GM23248 (cell line): ENCODE measurements around the gene CCZ1B. TPM values are rescaled to one million over a fixed set of nuclear protein-coding genes. Genes with fewer than 3 reads are reported as not detected.
"Not testable (repeated sequence)": the region's sequence is repeated elsewhere in the genome, so short reads cannot be mapped to it uniquely, and the experiment has no call there.

Source experiments
- DNase-seq: peaks from one replicate; pipeline ENCODE4 v3.0.0-alpha.2; 2015
- H2AFZ ChIP-seq: fragments of 200-600 bp; sonication (generic); 2 replicates; pipeline ENCODE4 v1.6.1; 2016; ENCODE audit warnings: antibody characterized with exemption
- H3F3A ChIP-seq: fragments of 200-600 bp; sonication (generic); 2 replicates; pipeline ENCODE4 v1.6.1; 2016; ENCODE audit warnings: mild to moderate bottlenecking, antibody characterized with exemption, mixed run types; ENCODE audit not compliant: insufficient read depth
- H3K27ac ChIP-seq: fragments of 200-600 bp; sonication (generic); 2 replicates; pipeline ENCODE4 v1.5.1; 2016; ENCODE audit warnings: mild to moderate bottlenecking
- H3K27me3 ChIP-seq: fragments of 200-600 bp; sonication (generic); replicated peaks from 2 replicates; pipeline ENCODE4 v1.6.1; 2016; ENCODE audit warnings: mild to moderate bottlenecking; ENCODE audit not compliant: insufficient read depth
- H3K36me3 ChIP-seq: fragments of 200-600 bp; sonication (generic); 2 replicates; pipeline ENCODE4 v1.6.1; 2016; ENCODE audit warnings: low read depth, mild to moderate bottlenecking
- H3K4me1 ChIP-seq: fragments of 200-600 bp; sonication (generic); 2 replicates; pipeline ENCODE4 v1.6.1; 2016; ENCODE audit warnings: mild to moderate bottlenecking; ENCODE audit not compliant: insufficient read depth
- H3K4me2 ChIP-seq: fragments of 200-600 bp; sonication (generic); one replicate; pipeline ENCODE4 v1.6.1; 2016; ENCODE audit warnings: mild to moderate bottlenecking; ENCODE audit not compliant: unreplicated experiment
- H3K4me3 ChIP-seq: fragments of 200-600 bp; sonication (generic); 2 replicates; pipeline ENCODE4 v1.5.1; 2016; ENCODE audit warnings: mild to moderate bottlenecking
- H3K79me2 ChIP-seq: fragments of 200-600 bp; sonication (generic); 2 replicates; pipeline ENCODE4 v1.6.1; 2016; ENCODE audit warnings: mild to moderate bottlenecking; ENCODE audit not compliant: insufficient read depth
- H3K9ac ChIP-seq: fragments of 200-600 bp; sonication (generic); 2 replicates; pipeline ENCODE4 v1.6.1; 2016; ENCODE audit warnings: mild to moderate bottlenecking
- H3K9me2 ChIP-seq: fragments of 200-600 bp; sonication (generic); 2 replicates; pipeline ENCODE4 v1.6.1; 2016; ENCODE audit warnings: mixed run types, mild to moderate bottlenecking, moderate library complexity; ENCODE audit not compliant: insufficient read depth
- H3K9me3 ChIP-seq: fragments of 200-600 bp; sonication (generic); one replicate; pipeline ENCODE4 v1.6.1; 2017; ENCODE audit warnings: low read depth
- H4K20me1 ChIP-seq: fragments of 200-600 bp; sonication (generic); 2 replicates; pipeline ENCODE4 v1.6.0; 2016; ENCODE audit not compliant: insufficient read depth
- WGBS, 2 experiments: methylation state at CpG; one replicate each; pipeline ENCODE4 v1.1.6; 2015 to 2017; ENCODE audit warnings: low lambda C conversion rate in 2 of 2, low coverage in 1 of 2; ENCODE audit errors: missing lambda C conversion rate in 2 of 2; 5-methylcytosine and 5-hydroxymethylcytosine counted together
- in situ Hi-C: fragments of 300-500 bp; cut with MboI; formaldehyde crosslinking; loops from 2 replicates; pipeline ENCODE4 v1.15.0; 2020
- polyA plus RNA-seq: library from polyadenylated mRNA; unstranded; fragments of >200 nt; fragmentation: Nextera tagmentation; extraction: Ambion mirVana; gene quantifications from 2 replicates; pipeline ENCODE4 v1.2.1, GENCODE V29; 2016
- total RNA-seq: library from RNA; depleted of rRNA; stranded (reverse); fragments of >200 nt; shearing (Covaris generic); gene quantifications from 2 replicates; pipeline ENCODE4 v1.2.3, GENCODE V29; 2014

The CCZ1B gene
- total and polyA plus RNA-seq, 2 experiments from 2014 or later = 36.7 to 55.3 TPM

- H4K20me1 ChIP-seq, H3K9me3 ChIP-seq, H3K9me2 ChIP-seq, H3K36me3 ChIP-seq, H3K4me2 ChIP-seq, H3K4me1 ChIP-seq, H3K4me3 ChIP-seq, DNase-seq, H3K27me3 ChIP-seq, H3F3A ChIP-seq, H2AFZ ChIP-seq, in situ Hi-C loops, H3K79me2 ChIP-seq, H3K9ac ChIP-seq, H3K27ac ChIP-seq: not testable (repeated sequence)
- WGBS, 2 experiments = 59 to 60% methylated on average over 6 of the region's 6 CpGs
These were observed 17.6 kb upstream of the CCZ1B start for GRCh38 chr7:6843654-6844053.

GRCh38 chr7:6843092-6843491 is 17.0 kb upstream of the CCZ1B start:
- H3K36me3 ChIP-seq, H4K20me1 ChIP-seq, H2AFZ ChIP-seq, H3K9me2 ChIP-seq, in situ Hi-C loops, H3K4me1 ChIP-seq, H3K9me3 ChIP-seq, H3K27me3 ChIP-seq, H3K27ac ChIP-seq, H3K9ac ChIP-seq, H3F3A ChIP-seq, H3K4me3 ChIP-seq, H3K4me2 ChIP-seq, H3K79me2 ChIP-seq, DNase-seq: not testable (repeated sequence)
- 16 to 26% methylated on average over 5 of the region's 5 CpGs for WGBS, 2 experiments

GRCh38 chr7:6842278-6842921 is 16.3 kb upstream of the CCZ1B start:
- H3K4me2 ChIP-seq, H3K27ac ChIP-seq, H3F3A ChIP-seq, H3K36me3 ChIP-seq, H3K4me1 ChIP-seq, H3K27me3 ChIP-seq, H3K9ac ChIP-seq, in situ Hi-C loops, H3K9me2 ChIP-seq, H3K79me2 ChIP-seq, H2AFZ ChIP-seq, H3K9me3 ChIP-seq, H3K4me3 ChIP-seq, H4K20me1 ChIP-seq: not testable (repeated sequence)
- WGBS, 2 experiments = 42 to 46% methylated on average over 20 of the region's 20 CpGs
- peak; percentile 41 for DNase-seq

GRCh38 chr7:6837081-6837480 is 11.0 kb upstream of the CCZ1B start:
- DNase-seq, H3K9me2 ChIP-seq, H3K27ac ChIP-seq, H3K4me3 ChIP-seq, in situ Hi-C loops, H3K9me3 ChIP-seq, H3K4me1 ChIP-seq, H3K79me2 ChIP-seq, H4K20me1 ChIP-seq, H3K4me2 ChIP-seq, H2AFZ ChIP-seq, H3K27me3 ChIP-seq, H3K9ac ChIP-seq, H3K36me3 ChIP-seq, H3F3A ChIP-seq: not testable (repeated sequence)
- 76 to 78% methylated on average over 10 of the region's 10 CpGs for WGBS, 2 experiments

GRCh38 chr7:6835521-6835920 is 9.4 kb upstream of the CCZ1B start:
- in situ Hi-C loops = not testable (repeated sequence)

More at GRCh38 chr7:6835521-6835920, 9.4 kb upstream of the CCZ1B start:
- not testable (repeated sequence) for H2AFZ ChIP-seq, H3K27ac ChIP-seq, H3K4me1 ChIP-seq, H3K27me3 ChIP-seq, H3K9ac ChIP-seq, H3F3A ChIP-seq, H3K79me2 ChIP-seq, H3K36me3 ChIP-seq, H3K9me2 ChIP-seq, H3K4me3 ChIP-seq, H3K9me3 ChIP-seq, H3K4me2 ChIP-seq, DNase-seq, H4K20me1 ChIP-seq
- 33 to 38% methylated on average over 3 of the region's 3 CpGs for WGBS, 2 experiments
